Neural cell (in vitro differentiated cells): ENCODE data around the gene MPP3. TPM values are rescaled to one million over a fixed set of nuclear protein-coding genes. Genes with fewer than 3 reads are reported as not detected.

Experiments used
- H2AFZ ChIP-seq: fragments of 200-600, 300-800 bp; sonication (generic), shearing (Covaris generic); 2 replicates; pipeline ENCODE4 v1.6.0; 2014; ENCODE audit warnings: low read depth, mild to moderate bottlenecking, antibody characterized with exemption, low read length, moderate library complexity
- H3F3A ChIP-seq: fragments of 200-600 bp; shearing (Covaris generic); 2 replicates; pipeline ENCODE4 v1.6.1; 2016; ENCODE audit warnings: mild to moderate bottlenecking, moderate library complexity, mixed read lengths, antibody characterized with exemption, low read length; ENCODE audit not compliant: insufficient read depth, poor library complexity, severe bottlenecking
- H3K27ac ChIP-seq: fragments of 200-600, 300-800 bp; sonication (generic), shearing (Covaris generic); 2 replicates; pipeline ENCODE4 v1.5.1; 2014; ENCODE audit warnings: mild to moderate bottlenecking, low read length, moderate library complexity
- H3K27me3 ChIP-seq: fragments of 300-800, 200-600 bp; sonication (generic), shearing (Covaris generic); 2 replicates; pipeline ENCODE4 v1.6.0; 2014; ENCODE audit warnings: mild to moderate bottlenecking, low read depth, low read length, moderate library complexity; ENCODE audit not compliant: insufficient read depth
- H3K36me3 ChIP-seq: fragments of 300-800, 200-600 bp; sonication (generic), shearing (Covaris generic); 2 replicates; pipeline ENCODE4 v1.5.1; 2014; ENCODE audit warnings: mild to moderate bottlenecking, antibody characterized with exemption, low read length, moderate library complexity; ENCODE audit not compliant: insufficient read depth
- H3K4me2 ChIP-seq: fragments of 300-800, 200-600 bp; sonication (generic), shearing (Covaris generic); 2 replicates; pipeline ENCODE4 v1.6.0; 2014; ENCODE audit warnings: mild to moderate bottlenecking, low read length
- H3K4me3 ChIP-seq: fragments of 300-800, 200-600 bp; sonication (generic), shearing (Covaris generic); 2 replicates; pipeline ENCODE4 v1.5.1; 2014; ENCODE audit warnings: mild to moderate bottlenecking, low read length, moderate library complexity
- H3K79me2 ChIP-seq: fragments of 200-600 bp; shearing (Covaris generic); replicated peaks from 2 replicates; pipeline ENCODE4 v1.6.0; 2014; ENCODE audit warnings: mild to moderate bottlenecking, low read length, moderate library complexity; ENCODE audit not compliant: insufficient read depth
- H3K9ac ChIP-seq: fragments of 300-800, 200-600 bp; sonication (generic), shearing (Covaris generic); 2 replicates; pipeline ENCODE4 v1.6.1; 2016; ENCODE audit warnings: mild to moderate bottlenecking, low read length, mixed read lengths
- H3K9me2 ChIP-seq: fragments of 200-600 bp; shearing (Covaris generic); 2 replicates; pipeline ENCODE4 v1.6.1; 2016; ENCODE audit warnings: mild to moderate bottlenecking, low read length, mixed read lengths; ENCODE audit not compliant: insufficient read depth
- H3K9me3 ChIP-seq: fragments of 200-600, 300-800 bp; sonication (generic), shearing (Covaris generic); 2 replicates; pipeline ENCODE4 v1.6.1; 2016; ENCODE audit warnings: mild to moderate bottlenecking, mixed run types, low read length, moderate library complexity, mixed read lengths
- H4K20me1 ChIP-seq: fragments of 200-600 bp; shearing (Covaris generic); 2 replicates; pipeline ENCODE4 v1.6.1; 2016; ENCODE audit warnings: mild to moderate bottlenecking, mixed run types; ENCODE audit not compliant: insufficient read depth
- EP300 ChIP-seq: fragments of 450-650 bp; conservative IDR thresholded peaks from 2 replicates; pipeline ENCODE4 v1.6.1; 2014; ENCODE audit warnings: antibody characterized with exemption, mild to moderate bottlenecking, moderate library complexity; ENCODE audit not compliant: poor library complexity, severe bottlenecking
- EZH2 ChIP-seq: fragments of 200-600, 300-800 bp; shearing (Covaris generic), sonication (generic); IDR thresholded peaks from 2 replicates; pipeline ENCODE4 v1.6.1; 2014; ENCODE audit warnings: antibody characterized with exemption, low read length, borderline replicate concordance, mild to moderate bottlenecking; ENCODE audit not compliant: insufficient read depth, poor library complexity, severe bottlenecking
- MXI1 ChIP-seq: fragments of 450-650 bp; conservative IDR thresholded peaks from 2 replicates; pipeline ENCODE4 v1.6.1; 2014; ENCODE audit warnings: antibody characterized with exemption, mild to moderate bottlenecking; ENCODE audit not compliant: poor library complexity, severe bottlenecking
- POLR2AphosphoS5 ChIP-seq: IDR thresholded peaks from 2 replicates; pipeline ENCODE4 v1.6.1; 2012
- RAD21 ChIP-seq: fragments of 450-650 bp; conservative IDR thresholded peaks from 2 replicates; pipeline ENCODE4 v1.6.1; 2014; ENCODE audit warnings: antibody characterized with exemption, mild to moderate bottlenecking, moderate library complexity
- SMC3 ChIP-seq: fragments of 450-650 bp; conservative IDR thresholded peaks from 2 replicates; pipeline ENCODE4 v1.6.1; 2014; ENCODE audit warnings: antibody characterized with exemption, mild to moderate bottlenecking, moderate library complexity; ENCODE audit not compliant: poor library complexity
- TAF1 ChIP-seq: IDR thresholded peaks from 2 replicates; pipeline ENCODE4 v1.6.1; 2012; ENCODE audit warnings: low read depth
- polyA plus RNA-seq: library from polyadenylated mRNA; depleted of rRNA; stranded (reverse); fragments of >200 nt; gene quantifications from 2 replicates; pipeline ENCODE4 v1.2.3, GENCODE V29; 2014
- TF ChIP-seq, protein P1 (sequence below): fragments of 450-650 bp; IDR thresholded peaks from 2 replicates; pipeline ENCODE4 v1.5.1; 2014; ENCODE audit warnings: antibody characterized with exemption, mild to moderate bottlenecking, moderate library complexity; ENCODE audit not compliant: poor library complexity, severe bottlenecking
- TF ChIP-seq, protein P2 (sequence below): IDR thresholded peaks from 2 replicates; pipeline ENCODE4 v1.6.1; 2012; ENCODE audit warnings: borderline replicate concordance

Gene MPP3
- polyA plus RNA-seq, 1 donor from 2014 or later, result 48.1 TPM

DNA sequence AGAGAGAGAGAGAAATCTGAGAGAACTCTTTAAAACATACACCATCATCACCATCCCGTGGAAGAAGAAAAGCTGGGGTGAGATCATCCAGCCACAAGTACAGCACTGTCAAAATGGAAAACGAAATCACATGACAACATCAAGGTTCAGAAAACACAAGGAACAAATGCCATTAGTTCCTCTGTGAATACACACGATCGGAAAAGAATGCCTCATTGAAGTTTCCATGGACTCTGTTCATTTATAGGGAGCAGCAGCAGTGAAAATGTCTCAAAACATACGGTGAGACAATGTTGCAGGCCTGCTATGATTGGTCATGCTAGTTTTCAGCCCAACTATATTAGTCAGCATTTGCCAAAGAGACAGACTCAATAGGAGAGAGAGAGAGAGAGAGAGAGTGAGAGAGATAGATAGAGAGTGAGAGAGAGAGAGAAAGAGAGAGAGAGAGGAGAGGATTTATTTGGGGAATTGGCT, 48.3 kb downstream of the MPP3 start (continued):
- TF ChIP-seq MXI1, result no peak
- no peak for TF ChIP-seq TAF1
- TF ChIP-seq EP300, result no peak

DNA sequence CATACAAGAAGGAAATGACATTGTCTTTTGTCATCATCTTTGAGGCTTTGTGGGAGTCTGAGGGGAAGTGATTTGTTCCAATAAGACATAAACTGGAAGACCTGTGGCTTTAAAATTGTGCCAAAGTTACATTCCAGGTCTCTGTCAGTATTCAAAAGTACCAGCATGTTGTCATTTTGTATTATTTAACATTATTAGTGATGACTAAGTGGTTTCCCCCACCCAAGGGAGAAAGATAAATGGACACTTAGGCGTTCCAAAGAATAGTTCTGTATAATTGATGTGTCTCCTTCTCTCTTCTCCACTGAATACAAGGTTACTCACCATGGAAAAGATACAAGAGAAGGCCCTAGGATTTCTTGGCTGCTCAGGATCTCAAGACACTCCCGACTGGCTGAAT, 48.9 kb downstream of the MPP3 start:
- H3K27me3 ChIP-seq, result no peaks in the 10 kb centered on the region
- TF ChIP-seq EP300 (no peak), MXI1 (no peak), RAD21 (no peak), POLR2AphosphoS5 (no peak), SMC3 (no peak), EZH2 (no peak), TAF1 (no peak)
- TF ChIP-seq, protein P1, sequence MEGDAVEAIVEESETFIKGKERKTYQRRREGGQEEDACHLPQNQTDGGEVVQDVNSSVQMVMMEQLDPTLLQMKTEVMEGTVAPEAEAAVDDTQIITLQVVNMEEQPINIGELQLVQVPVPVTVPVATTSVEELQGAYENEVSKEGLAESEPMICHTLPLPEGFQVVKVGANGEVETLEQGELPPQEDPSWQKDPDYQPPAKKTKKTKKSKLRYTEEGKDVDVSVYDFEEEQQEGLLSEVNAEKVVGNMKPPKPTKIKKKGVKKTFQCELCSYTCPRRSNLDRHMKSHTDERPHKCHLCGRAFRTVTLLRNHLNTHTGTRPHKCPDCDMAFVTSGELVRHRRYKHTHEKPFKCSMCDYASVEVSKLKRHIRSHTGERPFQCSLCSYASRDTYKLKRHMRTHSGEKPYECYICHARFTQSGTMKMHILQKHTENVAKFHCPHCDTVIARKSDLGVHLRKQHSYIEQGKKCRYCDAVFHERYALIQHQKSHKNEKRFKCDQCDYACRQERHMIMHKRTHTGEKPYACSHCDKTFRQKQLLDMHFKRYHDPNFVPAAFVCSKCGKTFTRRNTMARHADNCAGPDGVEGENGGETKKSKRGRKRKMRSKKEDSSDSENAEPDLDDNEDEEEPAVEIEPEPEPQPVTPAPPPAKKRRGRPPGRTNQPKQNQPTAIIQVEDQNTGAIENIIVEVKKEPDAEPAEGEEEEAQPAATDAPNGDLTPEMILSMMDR, result no peak
- TF ChIP-seq, protein P2, sequence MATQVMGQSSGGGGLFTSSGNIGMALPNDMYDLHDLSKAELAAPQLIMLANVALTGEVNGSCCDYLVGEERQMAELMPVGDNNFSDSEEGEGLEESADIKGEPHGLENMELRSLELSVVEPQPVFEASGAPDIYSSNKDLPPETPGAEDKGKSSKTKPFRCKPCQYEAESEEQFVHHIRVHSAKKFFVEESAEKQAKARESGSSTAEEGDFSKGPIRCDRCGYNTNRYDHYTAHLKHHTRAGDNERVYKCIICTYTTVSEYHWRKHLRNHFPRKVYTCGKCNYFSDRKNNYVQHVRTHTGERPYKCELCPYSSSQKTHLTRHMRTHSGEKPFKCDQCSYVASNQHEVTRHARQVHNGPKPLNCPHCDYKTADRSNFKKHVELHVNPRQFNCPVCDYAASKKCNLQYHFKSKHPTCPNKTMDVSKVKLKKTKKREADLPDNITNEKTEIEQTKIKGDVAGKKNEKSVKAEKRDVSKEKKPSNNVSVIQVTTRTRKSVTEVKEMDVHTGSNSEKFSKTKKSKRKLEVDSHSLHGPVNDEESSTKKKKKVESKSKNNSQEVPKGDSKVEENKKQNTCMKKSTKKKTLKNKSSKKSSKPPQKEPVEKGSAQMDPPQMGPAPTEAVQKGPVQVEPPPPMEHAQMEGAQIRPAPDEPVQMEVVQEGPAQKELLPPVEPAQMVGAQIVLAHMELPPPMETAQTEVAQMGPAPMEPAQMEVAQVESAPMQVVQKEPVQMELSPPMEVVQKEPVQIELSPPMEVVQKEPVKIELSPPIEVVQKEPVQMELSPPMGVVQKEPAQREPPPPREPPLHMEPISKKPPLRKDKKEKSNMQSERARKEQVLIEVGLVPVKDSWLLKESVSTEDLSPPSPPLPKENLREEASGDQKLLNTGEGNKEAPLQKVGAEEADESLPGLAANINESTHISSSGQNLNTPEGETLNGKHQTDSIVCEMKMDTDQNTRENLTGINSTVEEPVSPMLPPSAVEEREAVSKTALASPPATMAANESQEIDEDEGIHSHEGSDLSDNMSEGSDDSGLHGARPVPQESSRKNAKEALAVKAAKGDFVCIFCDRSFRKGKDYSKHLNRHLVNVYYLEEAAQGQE, result no peak
- no peaks in the 10 kb centered on the region for H3K79me2 ChIP-seq
- no peak overlapping the region for H3K9ac ChIP-seq
- no peak overlapping the region for H3K27ac ChIP-seq
- no peaks in the 10 kb centered on the region for H3F3A ChIP-seq
- no peak overlapping the region for H3K4me2 ChIP-seq
- H4K20me1 ChIP-seq, result no peaks in the 10 kb centered on the region
- H3K4me3 ChIP-seq, result no peak overlapping the region
- H3K9me2 ChIP-seq, result no peaks in the 10 kb centered on the region
- no peaks in the 10 kb centered on the region for H3K36me3 ChIP-seq
- H2AFZ ChIP-seq, result no peak overlapping the region
- H3K9me3 ChIP-seq, result no peaks in the 10 kb centered on the region

DNA sequence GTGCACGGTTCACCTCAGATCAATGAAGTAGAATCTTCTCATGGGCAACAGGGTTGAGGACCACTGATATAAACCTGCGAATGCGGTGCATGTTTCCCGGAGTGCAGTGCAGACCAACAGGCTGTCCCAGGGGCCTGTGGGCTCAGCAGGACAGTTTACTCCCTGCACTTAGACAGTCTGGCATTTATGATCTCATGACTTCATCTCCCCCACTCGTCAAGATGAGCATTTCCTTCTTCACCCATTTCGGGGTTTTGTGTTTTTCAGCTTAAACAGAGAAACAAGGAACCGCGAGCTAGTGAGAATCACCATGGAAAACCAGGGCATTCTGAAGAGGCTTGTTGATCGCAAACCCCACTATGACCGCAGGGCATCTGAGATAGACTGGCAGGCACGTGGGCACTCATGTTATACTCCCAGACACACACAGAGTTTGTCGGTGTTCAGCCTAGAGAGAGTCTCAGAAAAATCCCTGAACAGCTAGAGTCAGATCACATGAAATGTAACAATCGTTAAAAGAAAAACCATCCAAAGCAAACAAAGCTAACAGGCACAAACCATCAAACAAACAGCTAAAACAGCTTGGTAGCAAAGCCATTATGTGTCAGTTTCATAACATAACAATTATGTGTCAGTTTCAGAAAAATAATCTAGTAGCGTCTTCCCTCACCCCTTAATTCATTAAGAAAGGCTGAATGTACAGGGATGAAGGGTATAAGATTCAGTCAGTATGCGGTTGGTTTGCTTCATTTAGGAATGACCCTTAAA, 49.8 kb downstream of the MPP3 start:
- H3K36me3 ChIP-seq, result no peaks in the 10 kb centered on the region
- no peak overlapping the region for H3K9ac ChIP-seq
- TF ChIP-seq EP300 (no peak), SMC3 (no peak), EZH2 (no peak), RAD21 (no peak), POLR2AphosphoS5 (no peak), MXI1 (no peak), TAF1 (no peak)
- TF ChIP-seq, protein P1, result no peak
- TF ChIP-seq, protein P2, result no peak
- H3K4me2 ChIP-seq, result no peak overlapping the region
- no peak overlapping the region for H3K27ac ChIP-seq
- H3K9me3 ChIP-seq, result no peaks in the 10 kb centered on the region
- no peaks in the 10 kb centered on the region for H3K79me2 ChIP-seq
- H4K20me1 ChIP-seq, result no peaks in the 10 kb centered on the region
- H3K27me3 ChIP-seq, result no peaks in the 10 kb centered on the region
- H3K9me2 ChIP-seq, result no peaks in the 10 kb centered on the region
- H3F3A ChIP-seq, result no peaks in the 10 kb centered on the region
- no peak overlapping the region for H2AFZ ChIP-seq
- H3K4me3 ChIP-seq, result no peak overlapping the region
